GM18870 (cell line): ENCODE results near the gene RPRML.
"Not testable (repeated sequence)": the region's sequence is repeated elsewhere in the genome, so short reads cannot be mapped to it uniquely, and the experiment has no call there.

Experiments
- ATAC-seq: cut with Tn5 transposase; IDR thresholded peaks from one replicate; pipeline ENCODE4 v1.9.1; 2021; ENCODE audit warnings: moderate library complexity; ENCODE audit not compliant: unreplicated experiment

The RPRML gene

DNA sequence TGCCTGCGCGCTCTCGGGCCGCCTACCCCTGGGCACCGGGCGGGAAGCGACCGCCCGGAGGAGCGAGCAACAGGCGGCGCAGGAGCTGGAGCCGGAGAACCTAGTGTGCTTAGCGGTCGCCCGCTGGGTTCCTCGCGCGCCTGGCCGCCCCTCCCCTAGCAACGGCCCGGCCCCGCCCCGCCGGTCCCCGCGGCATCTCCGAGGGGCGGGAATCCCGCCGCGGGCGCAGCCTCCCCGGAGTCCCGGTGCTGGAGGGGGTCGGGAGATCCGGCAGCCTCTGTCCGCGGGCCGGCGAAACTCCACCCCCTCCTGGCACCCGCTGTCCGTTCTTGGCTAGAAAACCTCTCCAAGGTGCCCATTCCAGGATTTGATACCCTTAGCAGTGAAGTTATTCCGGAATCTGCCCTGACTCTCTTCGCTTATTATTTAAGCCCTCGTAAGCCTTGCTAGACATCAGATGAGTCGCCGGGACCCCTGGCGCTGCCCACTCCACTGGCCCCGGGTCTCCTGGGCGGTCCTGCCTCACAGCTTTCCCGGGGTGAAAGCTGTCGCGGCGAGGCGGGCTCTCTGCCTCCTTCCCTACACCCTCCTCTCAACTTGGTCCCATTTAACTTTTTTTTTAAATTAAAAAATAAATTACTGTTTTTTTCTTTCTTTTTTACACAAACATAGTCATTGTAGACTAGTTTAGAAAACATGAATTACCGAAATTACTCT, at the start of gene RPRML:
TSS of gene RPRML (minus strand) at position 107 of the 717 bp plus-strand sequence. CDS start 246 bp downstream, outside the sequence.
- ATAC-seq: no peak

DNA sequence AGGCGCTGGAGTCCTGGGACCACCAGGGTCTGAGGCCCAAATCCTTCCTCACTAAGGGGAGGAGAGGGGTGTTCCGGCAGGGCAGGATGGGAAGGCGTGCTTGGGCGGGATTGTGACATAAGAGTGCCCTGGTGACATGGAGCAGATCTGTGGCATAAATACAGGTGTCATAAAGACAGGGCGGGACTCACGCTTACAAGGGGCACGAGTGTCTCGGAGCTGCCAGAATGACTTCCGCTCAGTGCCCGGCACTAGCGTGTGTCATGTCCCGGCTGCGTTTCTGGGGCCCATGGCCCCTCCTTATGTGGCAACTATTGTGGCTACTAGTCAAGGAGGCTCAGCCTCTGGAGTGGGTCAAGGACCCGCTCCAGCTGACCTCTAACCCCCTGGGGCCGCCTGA, 37.9 kb upstream of the RPRML start:
- ATAC-seq: not testable (repeated sequence)

DNA sequence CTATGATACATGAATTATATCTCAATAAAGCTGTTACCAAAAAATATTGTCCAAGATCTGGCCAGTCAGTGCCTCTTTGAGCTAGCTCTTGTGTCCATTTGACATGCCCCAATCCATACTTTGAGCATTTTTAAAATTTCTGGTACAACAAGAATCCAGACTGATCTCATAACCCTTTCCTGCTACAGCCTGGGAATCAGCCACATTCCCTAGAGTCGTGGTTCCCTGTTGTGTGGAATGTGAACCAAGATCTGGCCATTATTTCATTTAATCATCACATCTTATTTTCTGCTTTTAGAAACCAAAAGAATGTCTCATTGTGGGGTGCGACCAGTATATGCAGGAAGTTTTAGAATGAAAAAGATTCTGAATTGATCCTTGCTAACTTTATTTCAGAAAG, 34.3 kb upstream of the RPRML start:
- no peak for ATAC-seq

DNA sequence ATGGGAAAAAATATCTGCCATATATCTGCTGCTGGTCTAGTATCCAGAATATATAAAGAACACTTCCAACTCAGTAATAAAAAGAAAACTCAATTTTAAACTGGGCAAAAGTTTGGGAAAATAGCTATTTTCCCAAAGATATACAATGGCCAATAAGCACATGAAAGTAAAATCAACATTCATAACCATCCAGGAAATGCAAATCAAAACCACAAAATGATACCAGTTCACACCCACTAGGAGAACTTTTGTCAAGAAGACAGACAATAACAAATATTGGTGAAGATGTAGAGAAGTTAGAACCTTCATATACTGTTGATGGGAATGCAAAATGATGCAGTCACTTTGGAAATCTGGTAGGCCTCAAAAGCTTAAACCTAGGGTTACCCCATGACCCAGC, 33.4 kb upstream of the RPRML start:
- ATAC-seq: no peak

DNA sequence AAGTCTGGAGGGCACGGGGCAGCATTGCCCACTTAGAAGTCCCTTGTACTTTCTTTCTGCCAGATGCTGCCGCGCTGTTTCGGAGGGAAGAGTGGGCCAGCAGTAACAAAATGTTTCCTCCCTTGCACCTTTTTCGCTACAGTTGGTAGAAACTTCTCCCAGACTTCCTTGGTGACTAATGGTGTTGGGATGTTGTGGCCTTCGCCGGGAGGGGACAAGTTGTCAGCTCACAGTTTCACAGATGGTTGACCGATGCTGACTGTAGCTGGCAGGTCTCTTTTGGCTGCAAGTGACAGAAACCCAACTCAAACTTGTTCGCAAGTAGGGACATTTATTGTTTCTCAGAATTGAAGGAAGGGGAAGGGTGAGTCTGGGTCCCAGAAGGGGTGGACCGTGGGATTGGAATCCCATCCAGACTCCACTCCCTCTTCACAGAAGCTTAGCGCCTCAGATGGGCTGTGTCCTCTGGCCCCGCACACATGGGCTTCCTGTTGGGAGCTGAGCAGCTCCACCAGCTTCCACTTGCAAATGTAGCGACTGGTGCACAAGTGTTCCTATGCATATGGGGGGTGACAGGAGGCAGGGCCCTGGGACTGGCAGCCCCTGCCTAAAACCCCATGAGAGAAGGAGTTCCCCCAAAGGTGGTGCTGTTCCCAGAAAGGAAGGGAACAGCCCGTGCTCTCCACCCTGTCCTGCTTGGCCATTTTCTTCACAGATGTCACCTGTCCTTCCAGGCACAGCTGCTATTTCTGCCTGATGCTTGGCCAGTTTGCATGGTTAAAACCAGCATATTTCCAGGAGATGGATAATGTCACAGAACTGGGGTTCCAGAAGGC, 30.9 kb upstream of the RPRML start:
- ATAC-seq: no peak

DNA sequence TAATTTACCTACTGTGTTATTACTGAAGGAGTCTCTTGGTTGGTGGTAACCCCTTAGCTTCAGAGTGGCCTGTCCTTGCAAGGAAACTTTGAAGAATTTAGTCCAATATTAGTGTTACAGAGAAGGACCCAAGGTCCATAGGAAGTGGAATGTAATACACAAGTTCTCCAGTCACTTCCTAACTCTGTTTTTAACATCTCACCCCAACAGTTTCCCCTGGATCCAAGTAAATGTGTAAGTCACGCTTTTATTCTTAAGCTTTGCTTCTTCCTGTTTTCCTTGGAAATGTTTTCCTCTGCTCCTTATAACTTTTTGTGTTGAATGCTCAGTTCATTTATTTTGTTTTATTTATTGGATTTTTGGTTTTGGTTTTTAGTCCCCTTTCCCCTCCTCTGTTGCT, 25.9 kb upstream of the RPRML start:
- ATAC-seq: no peak

DNA sequence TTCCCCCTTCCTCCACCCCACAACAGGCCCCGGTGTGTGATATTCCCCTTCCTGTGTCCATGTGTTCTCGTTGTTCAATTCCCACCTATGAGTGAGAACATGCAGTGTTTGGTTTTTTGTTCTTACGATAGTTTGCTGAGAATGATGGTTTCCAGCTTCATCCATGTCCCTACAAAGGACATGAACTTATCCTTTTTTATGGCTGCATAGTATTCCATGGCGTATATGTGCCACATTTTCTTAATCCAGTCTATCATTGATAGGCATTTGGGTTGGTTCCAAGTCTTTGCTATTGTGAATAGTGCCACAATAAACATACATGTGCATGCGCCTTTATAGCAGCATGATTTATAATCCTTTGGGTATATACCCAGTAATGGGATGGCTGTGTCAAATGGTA, 24.8 kb upstream of the RPRML start:
- not testable (repeated sequence) for ATAC-seq

DNA sequence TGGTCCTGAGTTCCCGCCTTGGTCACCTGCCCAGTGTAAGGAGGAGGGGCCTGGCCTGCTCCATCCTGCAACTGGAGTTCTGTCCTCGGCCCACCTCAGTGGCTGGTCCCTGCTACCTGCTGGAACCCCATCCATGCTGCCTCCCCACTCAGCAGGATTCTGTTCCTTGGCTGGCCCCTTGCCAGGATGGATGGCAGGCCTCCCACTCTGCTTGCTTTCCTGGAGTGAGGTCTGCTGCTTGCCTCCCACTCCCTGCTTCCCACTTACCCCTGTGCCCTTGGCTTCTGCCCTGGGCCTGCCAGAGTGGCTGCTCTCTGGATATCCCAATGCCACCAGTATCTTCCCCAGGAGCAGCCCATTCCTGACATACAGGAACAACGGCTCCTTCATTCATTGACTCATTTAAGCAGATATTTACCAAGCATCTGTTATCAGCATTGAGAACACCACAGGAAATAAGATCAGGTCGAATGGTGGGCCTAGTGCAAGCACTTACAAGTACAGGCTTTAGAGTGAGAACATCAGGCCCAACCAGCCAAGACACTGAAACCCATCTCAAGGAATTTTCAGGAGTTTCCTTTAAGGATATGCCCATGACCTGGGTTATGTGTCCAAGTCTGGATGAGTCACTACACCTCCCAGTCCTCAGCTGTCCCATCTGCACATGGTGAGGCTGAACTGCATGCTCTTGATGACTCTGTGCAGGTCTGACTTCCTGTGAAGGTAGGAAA, 17.0 kb upstream of the RPRML start:
- ATAC-seq: no peak

DNA sequence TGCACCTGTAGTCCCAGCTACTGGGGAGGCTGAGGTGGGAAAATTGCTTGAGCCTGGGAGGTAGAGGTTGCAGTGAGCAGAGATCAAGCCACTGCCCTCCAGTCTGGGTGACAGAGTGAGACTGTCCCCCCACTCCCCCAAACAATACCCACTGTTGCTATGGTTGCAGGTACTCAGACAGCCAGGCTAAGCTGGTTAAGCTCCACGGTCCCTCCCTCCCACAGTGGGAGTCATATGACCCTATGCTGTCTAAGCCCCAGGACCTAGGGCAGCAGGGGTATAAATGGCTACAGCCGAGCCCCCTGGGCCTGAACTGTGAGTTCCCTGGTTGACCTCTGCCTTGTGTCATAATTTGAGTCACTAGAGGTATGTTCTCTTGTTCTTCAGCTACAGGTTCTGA, 15.9 kb upstream of the RPRML start:
- no peak for ATAC-seq

DNA sequence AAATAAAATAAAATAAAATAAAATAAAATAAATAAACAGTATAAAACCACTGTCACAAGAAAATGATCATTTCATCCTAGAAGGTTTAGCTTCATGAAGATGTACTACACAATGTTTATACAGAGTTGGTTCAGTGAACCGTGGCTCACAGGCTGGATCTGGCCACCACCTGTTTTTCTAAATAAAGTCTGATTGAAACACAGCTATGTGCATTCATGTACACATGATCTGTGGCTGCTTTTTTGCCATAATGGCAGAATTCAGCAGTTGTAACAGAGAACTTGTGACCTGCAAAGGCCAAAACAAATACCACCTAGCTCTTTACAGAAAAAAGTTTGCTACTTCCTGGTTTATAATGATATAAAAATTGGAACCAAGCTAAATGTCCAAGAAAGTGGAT, 12.6 kb upstream of the RPRML start:
- ATAC-seq: no peak

DNA sequence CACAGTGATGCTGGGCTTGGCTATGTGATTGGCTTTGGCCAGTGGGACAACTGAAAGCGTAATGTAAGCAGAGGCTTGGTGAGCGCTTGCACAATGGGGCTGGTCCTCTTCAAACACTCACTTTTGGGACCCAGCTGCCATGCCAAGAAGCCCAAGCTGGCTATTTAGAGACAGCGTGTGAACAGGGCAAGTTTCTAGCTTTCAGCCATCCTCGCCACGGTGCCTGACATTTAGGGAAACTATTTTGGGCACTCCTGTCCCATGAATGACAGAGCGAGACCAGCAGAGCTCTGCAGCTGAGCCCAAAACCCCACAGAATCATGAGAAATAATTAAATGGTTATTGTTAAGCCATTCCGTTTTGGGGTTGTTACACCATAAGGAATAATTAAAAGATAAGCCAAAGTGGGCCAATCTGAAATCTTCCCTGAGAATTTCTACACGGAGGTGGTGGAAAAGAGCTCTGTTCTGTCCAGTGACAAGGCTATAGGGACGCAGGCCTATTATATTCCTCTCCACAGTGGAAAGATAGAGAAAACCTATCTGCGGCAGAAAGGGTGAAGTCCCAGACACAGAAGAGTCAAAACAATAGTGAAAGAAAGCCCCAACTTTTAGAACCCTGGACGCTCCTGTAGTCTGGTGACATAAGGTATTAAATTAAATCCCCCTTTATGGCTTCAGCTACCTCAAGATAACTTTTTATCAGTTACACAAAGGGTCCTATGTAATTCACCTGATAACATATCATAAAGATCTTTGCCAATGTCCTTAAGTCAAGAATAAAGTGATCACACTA, 10.8 kb upstream of the RPRML start:
- ATAC-seq: no peak

DNA sequence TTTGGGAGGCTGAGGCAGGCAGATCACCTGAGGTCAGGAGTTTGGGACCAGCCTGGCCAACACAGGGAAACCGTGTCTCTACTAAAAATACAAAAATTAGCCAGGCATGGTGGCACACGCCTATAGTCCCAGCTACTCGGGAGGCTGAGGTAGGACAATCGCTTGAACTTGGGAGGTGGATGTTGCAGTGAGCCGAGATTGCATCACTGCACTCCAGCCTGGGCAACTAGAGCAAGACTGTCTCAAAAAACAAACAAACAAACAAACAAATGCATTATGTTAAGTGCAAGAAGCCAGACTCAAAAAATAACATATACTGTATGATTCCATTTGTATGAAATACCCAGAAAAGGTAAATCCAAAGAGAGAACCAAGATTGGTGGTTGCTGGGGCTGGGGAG, 8.9 kb upstream of the RPRML start:
- not testable (repeated sequence) for ATAC-seq

DNA sequence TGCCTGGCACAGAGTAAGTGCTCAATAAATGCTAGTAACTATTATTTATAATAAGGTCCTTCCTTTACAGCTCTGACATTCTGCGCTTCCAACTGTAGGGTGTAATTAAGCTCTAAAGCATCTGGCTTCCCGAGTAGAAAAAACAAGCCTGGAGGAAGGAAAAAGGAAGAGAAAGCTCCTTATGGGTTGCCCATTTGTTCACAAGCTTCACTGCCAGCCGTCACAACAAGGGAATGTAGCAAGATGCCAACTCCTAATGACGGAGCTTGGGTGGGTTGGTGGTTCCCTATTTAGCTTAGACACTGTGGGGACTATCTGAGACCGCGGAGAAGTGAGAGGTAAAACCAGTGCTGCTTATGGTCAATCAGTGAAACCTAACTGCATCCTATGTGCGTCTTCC, 7.3 kb upstream of the RPRML start:
- no peak for ATAC-seq

DNA sequence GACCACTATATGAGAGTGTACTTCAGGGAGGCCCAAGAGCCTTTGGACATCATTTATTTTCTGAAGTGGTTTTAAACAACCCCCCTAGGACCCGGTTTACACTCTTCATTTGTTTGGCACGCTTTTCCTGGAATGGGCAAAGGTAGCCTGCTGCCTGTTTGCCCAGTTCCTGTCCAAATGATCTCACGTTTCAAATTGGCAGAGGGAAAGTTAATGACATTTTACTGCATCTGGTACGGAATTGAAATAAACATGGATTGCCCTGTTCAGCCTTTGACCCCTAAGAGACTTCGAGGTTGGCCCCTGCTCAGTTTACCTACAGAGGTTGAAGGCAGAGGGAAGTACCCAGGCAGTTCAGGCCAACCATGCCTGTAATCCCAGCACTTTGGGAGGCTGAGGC, 5.8 kb upstream of the RPRML start:
- ATAC-seq: no peak

DNA sequence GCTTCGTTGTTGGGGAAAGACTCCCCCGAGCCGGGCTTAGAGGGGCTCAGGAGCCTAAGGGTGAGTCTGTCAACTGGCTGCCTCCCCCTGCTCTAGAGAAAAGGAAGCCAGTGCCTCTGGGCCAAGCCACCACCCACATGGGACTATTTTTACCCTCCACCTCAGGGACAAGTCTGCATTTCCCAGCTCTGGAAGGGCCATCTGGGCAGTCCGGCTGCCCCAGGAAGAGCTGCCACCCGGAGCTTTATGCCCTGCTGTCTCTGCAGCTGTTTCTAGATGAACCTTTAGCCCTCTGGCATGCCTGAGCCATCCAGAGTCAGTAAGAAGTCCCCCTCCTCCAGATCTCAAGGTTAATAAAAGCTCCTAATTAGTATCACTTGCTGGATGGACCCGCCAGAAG, 5.3 kb upstream of the RPRML start:
- no peak for ATAC-seq

DNA sequence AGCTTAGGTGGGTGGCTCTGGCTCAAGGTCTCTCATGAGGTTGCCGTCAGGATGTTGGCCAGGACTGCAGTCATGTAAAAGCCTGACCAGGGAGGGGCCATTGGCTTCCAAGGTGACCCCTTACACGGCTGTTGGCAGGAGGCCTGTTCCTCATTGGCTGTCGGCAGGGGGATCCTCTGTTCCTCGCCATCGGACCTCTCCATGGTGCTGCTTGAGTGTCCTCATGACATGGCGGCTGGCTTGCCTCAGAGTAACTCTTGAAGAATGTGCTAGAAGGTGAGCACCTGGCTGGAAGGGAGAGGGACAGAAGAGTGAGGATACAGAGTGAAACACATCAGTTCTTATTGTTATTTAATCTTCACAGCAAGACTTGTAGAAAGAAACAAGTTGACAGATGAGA, 4.7 kb upstream of the RPRML start:
- ATAC-seq: no peak

DNA sequence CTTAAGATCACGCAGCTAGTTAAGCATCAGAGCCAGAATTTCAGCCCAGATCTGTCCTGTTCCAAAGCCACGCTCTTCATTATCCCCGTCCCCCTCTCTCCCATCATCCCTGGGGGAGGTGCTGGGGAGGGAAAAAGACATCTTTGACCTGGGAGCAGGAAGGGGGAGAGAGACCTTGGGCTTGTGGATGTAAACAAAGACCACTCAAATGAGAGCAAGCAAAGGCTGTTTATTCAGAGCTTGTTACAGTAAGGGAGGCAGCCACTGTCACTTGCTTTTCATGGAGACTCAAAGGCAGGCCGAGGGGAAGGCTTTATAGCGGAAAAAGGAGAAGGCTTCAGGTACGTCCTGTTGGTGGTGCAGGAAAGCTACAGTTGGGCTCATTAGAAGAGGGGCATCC, 3.5 kb upstream of the RPRML start:
- no peak for ATAC-seq

DNA sequence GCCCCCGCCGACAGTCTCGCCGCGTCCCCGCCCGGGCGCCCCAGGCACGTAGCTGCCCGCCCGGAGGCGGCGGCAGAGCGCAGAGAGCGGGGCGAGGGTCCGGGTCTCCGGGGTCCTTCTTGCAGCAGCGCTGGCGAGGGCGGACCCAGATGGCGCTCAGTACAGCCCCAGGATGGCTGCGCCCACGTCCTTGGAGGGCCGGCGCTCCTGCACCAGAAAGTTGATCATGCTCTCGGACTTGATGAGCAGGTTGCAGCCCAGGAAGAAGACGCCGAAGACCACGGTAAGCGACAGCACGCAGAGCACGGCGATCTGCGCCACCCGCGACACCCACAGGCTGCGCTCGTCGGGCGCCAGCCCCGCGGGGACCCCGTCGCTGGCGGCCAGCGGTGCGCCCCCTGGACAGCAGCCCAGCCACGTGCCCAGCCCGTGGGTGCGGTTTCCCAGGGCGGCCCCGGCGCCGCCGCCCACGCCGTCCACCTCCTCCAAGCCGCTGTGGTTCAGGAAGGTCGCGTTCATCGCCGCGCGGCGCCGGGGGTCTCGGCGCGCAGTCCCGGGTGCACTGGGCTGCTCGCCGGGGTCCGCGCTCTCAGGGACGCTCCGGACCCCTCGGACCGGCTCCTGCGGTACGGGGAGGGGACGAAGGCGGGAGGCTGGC, 435 bp downstream of the RPRML start:
- ATAC-seq: no peak

DNA sequence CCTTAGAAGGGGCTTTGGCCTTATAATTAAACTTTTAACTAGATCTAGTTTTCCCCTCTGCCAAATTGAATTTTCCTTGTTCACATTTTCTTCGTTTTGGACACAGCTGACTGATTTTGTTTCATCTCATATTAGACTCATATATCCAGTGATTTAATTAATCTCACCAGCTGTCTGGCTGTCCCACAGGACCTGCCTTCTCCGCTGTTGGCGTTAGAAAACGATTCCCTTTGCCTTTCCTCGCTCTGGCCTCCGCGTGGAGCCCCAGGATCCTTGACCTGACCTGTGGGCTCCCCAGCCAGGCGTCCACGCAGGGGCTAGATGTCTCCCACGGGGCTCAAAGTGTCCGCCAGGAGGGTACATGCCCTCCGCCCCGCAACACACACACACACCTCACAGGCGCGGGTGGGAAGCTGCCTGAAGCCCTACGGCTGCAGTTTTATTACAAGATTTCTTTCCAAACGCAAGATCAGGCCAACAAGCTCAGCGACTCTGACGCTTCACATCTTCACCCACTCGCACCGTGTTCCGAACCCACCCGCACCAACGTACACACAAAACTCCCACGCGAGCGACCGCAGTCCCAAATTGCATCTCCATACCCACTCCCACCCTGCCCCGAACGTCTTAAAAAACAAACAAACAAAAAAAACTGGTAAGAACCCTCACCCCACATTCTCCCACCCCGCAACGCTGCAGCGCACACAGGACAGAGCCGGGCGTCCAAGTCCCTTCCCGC, 1.1 kb downstream of the RPRML start:
- no peak for ATAC-seq

DNA sequence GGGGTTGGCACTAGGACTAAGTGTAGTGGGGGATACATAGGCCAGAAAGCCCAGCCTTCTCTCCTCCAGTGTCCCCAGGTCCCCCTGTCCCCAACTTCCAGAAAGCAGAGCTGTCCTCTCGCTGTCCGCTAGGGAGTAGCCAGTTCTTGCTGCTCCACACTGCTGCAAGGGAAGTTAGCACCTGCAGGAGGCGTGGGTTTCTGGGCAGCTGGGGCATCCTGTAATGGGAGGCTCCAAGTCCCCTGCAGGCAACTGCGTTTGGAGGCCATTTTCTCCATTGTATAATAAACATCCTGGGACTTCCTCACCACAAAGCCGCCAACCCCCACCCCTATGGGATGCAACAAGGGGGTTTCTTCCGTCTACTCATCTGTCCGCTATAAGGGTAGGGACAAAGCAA, 1.7 kb downstream of the RPRML start:
- no peak for ATAC-seq
